Coronary artery (tissue), 2 donors: ENCODE results near the gene PDZD8.
"Not testable (repeated sequence)": the region's sequence is repeated elsewhere in the genome, so short reads cannot be mapped to it uniquely, and the experiment has no call there.

Source experiments
- DNase-seq: peaks from one replicate; pipeline ENCODE4 v3.0.0-alpha.2; 2017; ENCODE audit warnings: low spot score
- H3K27ac ChIP-seq, 2 donors: fragments of 200-600 bp; sonication (generic); one replicate each; pipeline ENCODE4 v1.5.1; 2016 to 2019
- H3K4me3 ChIP-seq: fragments of 200-600 bp; sonication (generic); 2 replicates; pipeline ENCODE4 v1.5.1; 2016; ENCODE audit warnings: mild to moderate bottlenecking, moderate library complexity
- CTCF ChIP-seq: fragments of 200-600 bp; sonication (generic); IDR thresholded peaks from one replicate; pipeline ENCODE4 v1.5.1; 2019; ENCODE audit warnings: antibody characterized with exemption

The PDZD8 gene

DNA sequence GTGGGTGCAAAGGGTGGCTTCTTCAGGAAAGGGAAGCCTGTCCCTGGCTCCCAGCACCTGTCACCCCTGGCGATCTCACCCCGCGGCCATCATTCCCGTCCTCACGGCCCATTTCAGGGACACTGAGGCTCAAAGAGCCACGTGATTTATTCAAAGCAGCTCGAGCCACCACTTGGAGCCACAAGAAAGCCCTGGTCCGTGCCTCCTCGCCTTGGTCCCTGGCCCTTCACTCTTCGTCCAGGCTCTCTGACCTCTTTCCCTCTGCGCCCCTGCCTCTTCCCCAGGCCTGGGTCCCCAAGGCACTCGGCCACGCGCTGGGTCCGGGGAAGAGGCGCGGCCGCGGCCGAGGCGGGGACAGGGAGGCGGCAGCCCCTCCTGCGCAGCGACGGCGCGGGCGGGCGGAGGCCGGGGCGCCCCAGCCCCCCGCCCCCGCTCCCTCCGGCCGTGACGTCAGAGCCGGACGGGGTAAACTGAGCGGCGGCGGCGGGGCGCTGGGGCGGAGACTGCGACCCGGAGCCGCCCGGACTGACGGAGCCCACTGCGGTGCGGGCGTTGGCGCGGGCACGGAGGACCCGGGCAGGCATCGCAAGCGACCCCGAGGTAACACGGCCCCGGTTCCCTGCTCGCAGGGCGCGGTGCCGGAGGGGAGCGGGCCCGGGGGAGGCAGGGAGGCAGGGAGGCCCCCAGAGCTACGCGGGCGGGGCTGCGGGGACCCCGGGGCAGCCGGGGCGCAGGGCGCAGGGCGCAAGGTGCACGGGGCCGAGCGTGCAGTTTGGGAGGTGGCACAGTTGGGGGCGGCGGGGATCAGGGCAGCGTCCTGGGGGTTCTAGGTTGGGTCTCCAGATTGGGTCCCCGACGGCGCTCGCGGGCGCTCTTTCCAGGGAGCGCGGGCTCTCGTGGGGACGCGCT is 134.4 kb downstream of the PDZD8 start, which contains the start of gene SLC18A2:
TSS of gene SLC18A2 (plus strand) at position 494 of the 909 bp plus-strand sequence. CDS start 580 bp downstream, outside the sequence.
- TF ChIP-seq CTCF: no peak
- no peak for DNase-seq
- no peak within 1 kb of the TSS for H3K27ac ChIP-seq
- peak within 1 kb of the TSS; percentile 50 for H3K4me3 ChIP-seq

- H3K4me3 ChIP-seq: no peak overlapping the region
- DNase-seq: no peak
- H3K27ac ChIP-seq: no peak overlapping the region
- no peak for TF ChIP-seq CTCF
Observed at GRCh38 chr10:117239721-117240620, 135.3 kb downstream of the PDZD8 start.

- Histone ChIP-seq H3K27ac (no peak overlapping the region), H3K4me3 (no peak overlapping the region)
- no peak for DNase-seq
- no peak for TF ChIP-seq CTCF
Observed at GRCh38 chr10:117239051-117239450, 136.2 kb downstream of the PDZD8 start.

DNA sequence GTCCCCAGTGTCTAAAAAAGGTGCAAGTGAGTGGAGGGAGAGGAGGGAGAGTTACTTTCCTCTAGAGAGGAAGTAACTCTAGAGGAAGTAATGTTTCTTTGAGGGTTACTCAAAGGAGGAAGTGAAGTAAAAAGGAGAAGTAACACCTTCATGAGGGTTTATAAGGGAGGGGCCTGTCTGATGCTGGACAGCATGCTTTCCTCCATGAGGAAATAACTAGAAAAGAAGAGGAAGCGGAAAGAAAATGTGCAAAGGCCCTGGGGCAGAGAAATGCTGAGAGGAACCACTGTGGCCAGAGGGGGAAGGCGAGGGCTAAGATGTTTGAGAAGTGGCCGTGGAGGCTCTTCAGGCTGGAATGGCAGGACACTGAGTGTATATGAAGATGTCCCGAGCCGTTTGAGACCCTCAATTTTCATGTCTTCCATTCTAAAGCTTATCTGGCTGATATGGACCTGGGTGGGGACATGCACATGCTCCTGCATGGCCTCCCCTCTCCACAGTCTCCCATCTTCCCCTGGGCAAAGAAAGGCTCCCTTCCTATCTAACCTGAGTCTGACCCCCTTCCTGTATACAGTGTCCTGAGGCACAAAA is 137.7 kb downstream of the PDZD8 start:
- TF ChIP-seq CTCF: no peak
- no peak for DNase-seq
- Histone ChIP-seq H3K4me3 (no peak overlapping the region), H3K27ac (no peak overlapping the region)

DNA sequence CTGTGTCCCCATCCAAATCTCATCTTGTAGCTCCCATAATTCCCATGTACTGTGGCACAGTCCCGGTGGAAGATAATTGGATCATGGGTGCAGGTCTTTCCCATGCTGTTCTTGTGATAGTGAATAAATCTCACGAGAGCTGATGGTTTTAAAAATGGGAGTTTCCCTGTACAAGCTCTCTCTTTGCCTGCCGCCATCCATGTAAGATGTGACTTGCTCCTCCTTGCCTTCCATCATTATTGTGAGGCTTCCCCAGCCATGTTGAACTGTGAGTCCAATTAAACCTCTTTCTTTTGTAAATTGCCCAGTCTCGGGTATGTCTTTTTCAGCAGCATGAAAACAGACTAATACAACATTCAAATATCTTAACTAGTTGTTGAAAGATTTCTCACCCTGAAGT is 145.1 kb downstream of the PDZD8 start:
- H3K4me3 ChIP-seq, DNase-seq, H3K27ac ChIP-seq: not testable (repeated sequence)

DNA sequence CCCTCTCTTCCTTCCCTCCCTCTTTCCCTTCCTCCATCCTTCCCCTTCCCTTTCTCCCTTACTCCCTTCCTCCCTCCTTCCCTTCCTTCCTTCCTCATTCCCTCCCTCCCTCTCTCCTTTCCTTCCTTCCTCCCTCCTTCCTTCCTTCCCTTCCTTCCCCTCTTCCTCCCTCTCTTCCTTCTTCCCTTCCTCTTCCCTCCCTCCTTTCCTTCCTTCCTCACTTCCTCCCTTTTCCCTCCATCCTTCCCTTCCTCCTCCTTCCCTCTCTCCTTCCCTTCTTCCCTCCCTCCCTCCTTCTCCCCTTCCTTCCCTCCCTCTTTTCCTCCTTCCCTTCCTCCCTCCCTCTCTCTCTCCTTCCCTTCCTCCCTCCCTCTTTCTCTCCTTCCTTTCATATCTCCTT is 147.0 kb downstream of the PDZD8 start:
- DNase-seq: no peak
- H3K27ac ChIP-seq: no peak overlapping the region
- no peak for TF ChIP-seq CTCF
- H3K4me3 ChIP-seq: no peak overlapping the region
